Spleen (tissue), 7 donors: ENCODE measurements around the gene DHTKD1.

Experiments used
- CTCF ChIP-seq, 11 experiments: fragments of 200-600 bp in 7 of 11; fragments of 450-650 bp in 4 of 11; sonication (generic) in 4 of 11; IDR thresholded peaks in 8 of 11; conservative IDR thresholded peaks in 3 of 11; 1 replicate in 7 of 11; 2 replicates in 4 of 11; pipeline versions ENCODE4 v1.4.0 to v1.8.0; 2016 to 2021; ENCODE audit warnings: antibody characterized with exemption in 11 of 11, inconsistent platforms in 4 of 11, mild to moderate bottlenecking in 1 of 11
- POLR2A ChIP-seq, 3 donors: fragments of 450-650 bp; IDR thresholded peaks; one replicate each; pipeline ENCODE4 v1.5.1; 2017; ENCODE audit warnings: antibody characterized with exemption in 3 of 3, mild to moderate bottlenecking in 1 of 3
- POLR2AphosphoS5 ChIP-seq, 3 donors: sonication (generic); formaldehyde crosslinking; IDR thresholded peaks; one replicate each; pipeline ENCODE4 v1.5.1; 2017; ENCODE audit warnings: antibody characterized with exemption in 3 of 3
- donor health status: DM: no; HTN: no; CAD: no; lungs with moderate emphysema.
- donor health status: DM: no; HTN: no; CAD: no.
- donor health status: DM: no; HTN: no; CAD: no.

GRCh38 chr10:12160664-12161063 lies 91.9 kb downstream of the DHTKD1 start:
- no peak for TF ChIP-seq CTCF (IDR thresholded peaks at IDR 0.05 in 8 of 11, conservative IDR thresholded peaks at IDR 0.05 in 3 of 11)
- no peak for TF ChIP-seq POLR2A (IDR thresholded peaks at IDR 0.05)
- TF ChIP-seq POLR2AphosphoS5 (IDR thresholded peaks at IDR 0.05): no peak
